GM19043 (cell line): ENCODE data around the gene S100A1.
"Not testable (repeated sequence)": the region's sequence is repeated elsewhere in the genome, so short reads cannot be mapped to it uniquely, and the experiment has no call there.

Source experiments
- ATAC-seq: cut with Tn5 transposase; IDR thresholded peaks from one replicate; pipeline ENCODE4 v1.9.1; 2021; ENCODE audit warnings: low read depth; ENCODE audit not compliant: unreplicated experiment

The S100A1 gene

DNA sequence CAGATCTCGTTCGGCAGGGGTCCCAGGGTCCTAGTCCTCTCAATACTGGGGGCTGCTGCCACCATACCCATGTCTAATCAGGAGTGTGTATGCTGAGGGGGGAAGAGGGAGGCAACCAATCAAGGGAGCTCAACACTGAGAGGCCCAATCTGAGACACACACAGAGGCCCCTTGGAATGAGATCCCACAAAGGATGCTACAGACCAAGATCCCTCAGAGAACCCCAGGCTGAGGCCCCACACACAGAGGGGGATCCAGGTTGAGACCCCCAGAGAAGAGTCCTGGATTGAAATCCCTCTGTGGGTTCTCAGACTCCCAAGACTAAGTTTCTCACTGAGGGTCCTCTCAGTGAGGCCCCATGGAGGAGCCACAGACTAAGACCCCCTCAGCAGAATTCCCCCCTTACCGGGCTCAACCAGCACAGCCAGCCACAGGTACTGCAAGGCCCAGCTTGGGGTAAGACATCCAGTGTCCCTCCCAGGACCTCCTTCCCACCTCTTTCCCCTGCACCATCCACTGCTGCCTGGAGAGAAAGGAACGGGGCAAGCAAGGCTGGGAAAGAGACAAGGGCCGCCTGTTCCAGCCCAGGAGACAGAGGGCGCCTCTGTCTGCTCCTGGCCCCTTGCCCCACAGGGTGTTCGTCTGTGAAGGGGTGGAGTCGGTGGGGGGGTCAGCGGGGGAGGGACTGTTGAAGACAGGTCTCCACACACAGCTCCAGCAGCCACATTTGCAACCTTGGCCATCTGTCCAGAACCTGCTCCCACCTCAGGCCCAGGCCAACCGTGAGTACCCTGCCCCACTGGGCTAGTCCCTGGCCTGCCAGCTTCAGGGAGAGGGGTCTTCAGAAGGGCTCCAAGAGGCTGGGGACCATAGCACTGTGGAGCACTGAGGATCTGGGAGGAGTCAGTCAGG lies at the start of gene S100A1:
S100A1 (plus strand) TSS at position 720 of the 912 bp plus-strand sequence. CDS start 2,088 bp downstream, outside the sequence.
- no peak for ATAC-seq

DNA sequence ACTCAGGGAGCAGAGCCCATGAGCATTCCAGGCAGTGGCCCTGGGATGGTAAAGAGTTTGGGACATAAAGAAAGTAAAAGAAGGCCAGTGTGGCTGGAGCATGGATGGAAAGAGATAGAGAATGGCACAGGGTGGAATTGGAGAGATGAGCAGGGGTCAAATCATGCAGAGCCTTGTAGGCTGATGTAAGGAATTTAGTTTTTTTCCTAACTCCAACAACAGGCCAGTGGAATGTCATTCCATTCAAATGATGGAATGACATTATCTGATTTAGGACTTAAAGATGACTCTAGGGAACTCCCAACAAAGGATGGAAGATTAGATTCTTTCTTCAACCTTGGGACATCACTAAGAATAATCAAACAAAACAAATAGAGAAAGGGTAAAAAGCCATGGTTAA lies 49.7 kb upstream of the S100A1 start:
- no peak for ATAC-seq

DNA sequence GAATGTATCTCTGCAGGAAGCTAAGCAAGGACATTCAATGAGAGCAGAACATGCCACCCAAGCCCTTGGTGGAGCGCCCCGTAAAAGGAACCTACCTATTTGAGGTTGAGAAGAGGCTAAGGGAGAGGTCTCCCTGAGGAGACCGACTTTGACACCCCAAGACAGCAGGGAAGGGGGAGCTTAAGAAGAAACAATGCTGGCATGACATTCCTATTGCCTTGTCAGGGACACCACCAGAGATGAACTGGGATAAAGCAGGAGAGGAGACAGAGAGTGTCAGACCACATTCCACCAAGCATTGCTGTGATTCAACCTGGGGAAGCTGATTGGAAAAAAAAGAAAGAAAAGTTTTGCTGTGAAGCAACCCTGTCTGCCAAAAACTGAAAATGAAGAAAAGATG lies 49.3 kb upstream of the S100A1 start:
- ATAC-seq = no peak

DNA sequence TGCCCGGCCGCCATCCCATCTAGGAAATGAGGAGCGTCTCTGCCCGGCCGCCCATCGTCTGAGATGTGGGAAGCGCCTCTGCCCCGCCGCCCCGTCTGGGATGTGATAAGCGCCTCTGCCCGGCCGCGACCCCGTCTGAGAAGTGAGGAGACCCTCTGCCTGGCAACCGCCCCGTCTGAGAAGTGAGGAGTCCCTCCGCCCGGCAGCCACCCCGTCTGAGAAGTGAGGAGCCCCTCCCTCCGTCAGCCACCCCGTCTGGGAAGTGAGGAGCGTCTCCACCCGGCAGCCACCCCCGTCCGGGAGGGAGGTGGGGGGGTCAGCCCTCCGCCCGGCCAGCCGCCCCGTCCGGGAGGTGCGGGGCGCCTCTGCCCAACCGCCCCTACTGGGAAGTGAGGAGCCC lies 45.4 kb upstream of the S100A1 start:
- not testable (repeated sequence) for ATAC-seq

DNA sequence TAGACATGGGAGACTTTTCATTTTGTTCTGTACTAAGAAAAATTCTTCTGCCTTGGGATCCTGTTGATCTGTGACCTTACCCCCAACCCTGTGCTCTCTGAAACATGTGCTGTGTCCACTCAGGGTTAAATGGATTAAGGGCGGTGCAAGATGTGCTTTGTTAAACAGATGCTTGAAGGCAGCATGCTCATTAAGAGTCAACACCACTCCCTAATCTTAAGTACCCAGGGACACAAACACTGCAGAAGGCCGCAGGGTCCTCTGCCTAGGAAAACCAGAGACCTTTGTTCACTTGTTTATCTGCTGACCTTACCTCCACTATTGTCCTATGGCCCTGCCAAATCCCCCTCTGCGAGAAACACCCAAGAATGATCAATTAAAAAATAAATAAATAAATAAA lies 44.7 kb upstream of the S100A1 start:
- not testable (repeated sequence) for ATAC-seq

DNA sequence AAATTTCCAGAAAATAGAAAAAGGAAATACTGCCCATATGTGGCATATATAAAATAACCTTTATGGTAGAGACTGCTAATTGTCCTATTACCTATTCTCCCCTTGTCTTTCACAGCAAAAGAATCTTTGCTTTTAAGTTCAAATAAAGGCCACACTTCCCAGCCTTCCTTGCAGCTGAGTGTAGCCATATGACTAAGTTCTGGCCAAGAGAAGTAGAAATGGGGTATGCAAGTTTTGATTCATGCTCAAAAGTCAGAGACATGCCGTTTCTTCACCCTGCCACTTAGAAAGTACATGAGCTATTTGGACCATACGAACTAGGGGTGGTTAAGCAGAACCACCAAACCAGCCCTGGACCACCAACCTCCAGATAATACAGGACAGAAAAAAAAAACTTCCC lies 44.3 kb upstream of the S100A1 start:
- ATAC-seq = no peak

DNA sequence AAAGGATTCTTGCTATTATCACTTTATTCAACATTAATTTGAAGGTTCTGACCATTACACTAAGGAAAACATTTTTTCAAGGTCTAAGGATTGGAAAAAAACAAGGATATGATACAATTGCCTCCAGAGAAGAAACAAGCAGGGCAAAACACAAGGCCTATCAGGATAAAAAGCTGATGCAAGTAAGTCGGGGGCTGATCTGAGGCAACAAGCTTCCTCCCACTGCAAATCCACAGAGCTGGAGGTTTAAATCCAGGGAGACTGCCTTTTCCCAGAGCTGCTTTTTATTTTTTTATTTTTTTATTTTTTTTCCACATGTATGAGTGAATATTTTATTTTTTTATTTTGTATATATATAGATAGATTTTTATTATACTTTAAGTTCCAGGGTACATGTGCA lies 43.2 kb upstream of the S100A1 start:
- ATAC-seq = no peak

DNA sequence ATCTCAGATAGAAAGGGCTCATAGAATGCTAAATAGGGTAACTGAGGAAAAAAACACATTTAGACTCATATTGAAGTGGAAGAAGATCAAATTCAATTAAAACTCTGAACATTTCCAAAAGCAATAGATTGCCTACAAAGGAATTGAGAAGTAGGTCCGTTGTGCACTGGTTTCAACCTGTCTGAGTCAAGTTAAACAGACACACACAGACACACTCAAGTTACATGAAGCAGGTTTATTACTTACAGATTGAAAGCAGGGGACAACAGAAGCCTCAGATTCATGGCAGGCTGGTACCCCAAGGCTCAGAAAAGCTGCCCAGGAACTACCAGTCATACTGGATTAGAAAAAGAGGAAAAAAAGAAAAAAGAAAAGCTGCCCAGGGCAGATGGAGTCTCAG lies 41.9 kb upstream of the S100A1 start:
- ATAC-seq = no peak

DNA sequence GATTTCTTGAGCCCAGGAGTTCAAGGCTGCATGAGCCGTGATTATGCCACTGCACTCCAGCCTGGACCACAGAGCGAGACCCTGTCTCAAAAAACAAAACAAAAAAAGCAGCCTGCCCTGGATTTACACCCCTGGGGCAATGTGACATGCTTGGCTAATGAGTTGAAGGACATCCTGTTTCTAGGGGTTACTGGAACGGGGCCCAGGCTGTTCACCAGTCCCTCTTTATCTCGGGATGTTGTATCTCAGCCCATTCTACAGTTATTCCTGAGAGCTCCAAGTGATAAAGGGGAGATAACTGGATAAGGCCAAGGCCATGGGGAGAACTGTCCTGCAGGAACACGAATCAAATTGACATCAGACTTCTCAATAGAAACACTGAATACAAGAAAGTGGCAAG lies 40.9 kb upstream of the S100A1 start:
- ATAC-seq = no peak

DNA sequence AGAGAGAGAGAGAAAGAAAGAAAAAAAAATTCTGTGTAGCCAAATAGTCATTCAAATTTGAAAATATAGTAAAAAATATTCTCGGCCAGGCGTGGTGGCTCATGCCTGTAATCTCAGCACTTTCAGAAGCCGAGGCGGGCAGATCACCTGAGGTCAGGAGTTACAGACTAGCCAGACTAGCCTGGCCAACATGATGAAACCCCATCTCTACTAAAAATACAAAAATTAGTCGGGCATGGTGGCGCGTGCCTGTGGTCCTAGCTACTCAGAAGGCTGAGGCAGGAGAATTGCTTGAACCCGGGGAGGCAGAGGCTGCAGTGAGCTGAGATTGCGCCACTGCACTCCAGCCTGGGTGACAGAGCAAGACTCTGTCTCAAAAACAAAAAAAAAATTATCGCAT lies 40.2 kb upstream of the S100A1 start:
- not testable (repeated sequence) for ATAC-seq

DNA sequence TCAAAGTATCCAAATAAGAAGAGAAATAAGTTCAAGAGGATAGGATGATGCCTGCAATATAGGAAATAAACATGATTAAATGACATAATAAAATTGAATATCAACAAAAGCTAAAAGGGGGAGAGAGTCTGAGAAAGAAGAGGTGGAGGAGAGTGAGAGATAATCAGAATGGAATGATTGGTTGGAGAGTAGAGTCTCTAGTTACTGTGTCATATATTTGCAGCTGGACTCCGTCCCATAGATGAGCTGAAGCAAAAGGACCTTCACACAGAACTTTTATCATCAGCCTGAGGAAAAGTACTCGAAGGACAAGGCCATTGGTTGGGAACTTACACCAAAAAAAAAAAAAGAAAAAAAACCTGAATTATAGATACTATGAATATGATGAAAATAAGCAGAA lies 39.8 kb upstream of the S100A1 start:
- no peak for ATAC-seq

DNA sequence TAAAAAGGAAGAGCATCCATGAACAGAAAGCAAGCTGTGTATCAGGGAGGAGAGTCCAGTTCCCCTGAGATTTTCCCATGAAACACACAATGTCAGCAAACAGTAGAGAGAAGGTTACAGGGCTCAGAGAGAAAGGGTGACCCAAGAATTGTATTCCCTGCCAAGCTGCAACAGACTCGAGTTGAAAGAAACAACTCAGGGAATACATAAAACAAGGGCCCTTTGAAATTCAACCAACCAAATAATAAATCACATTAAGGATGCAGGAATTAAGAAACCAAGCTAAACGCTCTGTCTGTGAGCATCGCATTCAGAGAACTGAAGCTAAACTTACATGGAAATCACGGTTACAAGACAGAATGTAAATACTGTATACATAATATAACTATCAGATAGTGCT lies 35.5 kb upstream of the S100A1 start:
- no peak for ATAC-seq

DNA sequence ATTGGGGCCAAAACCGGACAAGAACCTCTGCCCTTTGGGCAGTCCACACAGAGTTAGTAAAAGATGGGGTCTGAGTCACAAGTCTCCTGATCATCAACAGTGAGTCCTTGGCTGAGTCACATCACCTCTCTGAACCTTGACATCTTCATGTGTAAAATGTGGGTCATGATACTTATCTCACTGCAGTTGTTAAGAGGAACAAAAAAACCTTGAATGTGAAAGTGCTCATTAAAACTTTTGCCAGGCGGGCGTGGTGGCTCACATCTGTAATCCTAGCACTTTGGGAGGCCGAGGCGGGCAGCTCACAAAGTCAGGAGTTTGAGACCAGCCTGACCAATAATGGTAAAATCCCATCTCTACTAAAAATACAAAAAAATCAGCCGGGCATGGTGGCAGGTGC lies 31.0 kb upstream of the S100A1 start:
- ATAC-seq = no peak

DNA sequence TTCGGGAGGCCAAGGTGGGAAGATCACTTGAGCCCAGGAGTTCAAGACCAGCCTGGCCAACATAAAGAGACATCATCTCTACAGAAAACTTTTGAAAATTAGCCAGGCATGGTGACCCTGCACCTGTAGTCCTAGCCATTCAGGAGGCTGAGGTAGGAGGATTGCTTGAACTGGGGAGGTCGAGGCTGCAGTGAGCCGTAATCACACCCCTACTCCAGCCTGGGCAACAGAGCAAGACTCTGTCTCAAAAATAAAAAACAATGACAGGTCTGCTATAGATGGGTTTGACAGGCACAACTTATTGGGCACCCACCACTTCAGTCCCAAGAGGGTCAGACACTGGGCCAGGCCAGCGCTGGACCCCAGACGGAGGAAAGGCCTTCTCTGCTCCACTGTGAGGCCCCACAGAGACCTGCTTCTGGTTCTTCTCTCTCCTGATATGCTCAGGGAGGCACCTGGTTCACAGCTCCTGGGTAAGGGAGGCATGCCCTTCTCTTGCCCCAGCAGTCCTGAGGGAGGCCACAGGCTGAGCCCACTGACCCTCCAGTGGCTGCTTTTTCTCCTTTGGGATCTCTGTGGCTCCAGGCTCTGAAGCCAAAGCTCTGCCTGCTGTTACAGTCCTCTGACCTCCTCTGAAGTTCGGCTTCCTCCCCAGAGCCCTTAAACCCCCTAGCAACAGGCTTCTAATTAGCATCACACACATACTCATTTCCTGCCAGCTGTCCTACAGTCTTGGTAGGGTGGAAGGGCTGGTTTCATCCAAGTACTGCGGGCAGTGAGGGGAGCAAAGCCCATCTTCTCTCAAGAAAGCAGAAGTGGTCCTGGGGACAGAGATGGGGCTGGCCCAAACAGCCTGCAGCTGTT lies 29.7 kb upstream of the S100A1 start:
- ATAC-seq = peak; percentile 99

DNA sequence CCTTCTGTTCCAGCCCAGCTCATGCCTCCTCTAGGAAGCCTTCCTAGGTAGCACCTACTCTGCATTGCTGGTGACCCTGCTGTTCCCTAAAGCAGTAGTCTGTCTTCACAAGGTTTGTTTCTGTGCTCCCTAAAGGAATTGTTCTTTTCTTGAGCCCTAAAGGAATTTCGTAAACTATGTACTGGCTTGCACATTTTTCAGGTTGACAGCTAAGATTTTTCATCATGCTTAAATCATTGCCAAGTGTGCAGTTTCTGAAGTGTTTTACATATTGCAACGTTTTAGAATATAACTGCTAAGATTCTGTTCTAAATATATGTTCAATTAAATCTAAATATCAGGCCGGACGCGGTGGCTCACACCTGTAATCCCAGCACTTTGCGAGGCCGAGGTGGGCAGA lies 28.4 kb upstream of the S100A1 start:
- no peak for ATAC-seq

DNA sequence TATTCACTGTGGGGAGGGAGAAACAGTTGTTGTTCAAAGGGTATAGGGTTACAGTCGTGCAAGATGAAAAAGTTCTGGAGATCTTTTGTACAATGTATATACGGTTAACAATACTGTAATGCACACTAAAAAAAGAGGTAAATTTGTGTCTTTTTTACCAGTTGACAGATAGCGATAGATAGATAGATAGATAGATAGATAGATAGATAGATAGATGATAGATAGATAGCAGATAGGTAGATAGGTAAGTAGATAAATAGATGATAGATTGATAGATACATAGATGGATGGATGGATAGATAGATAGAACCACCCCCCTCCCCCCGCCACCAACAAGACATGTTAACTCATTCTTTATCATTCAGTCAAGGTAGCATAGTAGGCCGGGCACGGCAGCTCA lies 25.5 kb upstream of the S100A1 start:
- no peak for ATAC-seq

DNA sequence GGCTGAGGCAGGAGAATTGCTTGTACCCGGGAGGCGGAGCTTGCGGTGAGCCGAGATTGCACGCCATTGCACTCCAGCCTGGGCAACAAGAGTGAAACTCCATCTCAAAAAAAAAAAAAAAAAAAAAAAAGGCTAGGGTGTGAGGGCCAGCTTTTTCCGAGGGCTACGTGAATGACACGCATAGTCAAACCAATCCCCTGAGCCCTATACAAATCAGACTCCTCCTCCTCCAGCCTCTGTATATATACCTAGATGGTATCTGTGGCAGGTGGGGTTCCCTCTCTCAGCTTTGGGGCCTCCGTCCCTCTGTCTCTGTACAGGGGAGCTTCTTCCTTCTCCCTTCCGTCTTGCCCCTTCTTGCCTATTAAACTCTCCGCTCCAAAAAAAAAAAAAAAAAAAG lies 22.0 kb upstream of the S100A1 start:
- ATAC-seq = no peak

DNA sequence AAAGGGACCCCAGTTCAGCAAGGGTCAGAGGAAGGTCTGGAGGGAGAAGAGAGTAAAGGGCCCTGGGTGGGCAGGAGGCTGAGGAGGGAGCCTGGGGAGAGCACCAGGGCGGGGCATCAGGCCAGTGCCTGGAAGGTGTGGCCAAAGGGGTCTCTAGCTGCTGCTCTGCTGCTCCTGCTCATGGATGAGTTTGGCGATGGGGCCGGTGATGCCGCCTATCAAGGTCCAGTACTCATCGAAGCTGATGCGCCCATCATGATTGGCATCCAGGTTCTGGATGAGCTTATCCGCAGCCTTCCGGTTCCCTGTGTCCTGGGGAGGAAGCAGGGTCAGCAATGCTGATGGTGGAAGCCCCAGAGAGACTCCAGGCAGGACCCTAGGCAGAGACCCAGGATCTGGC lies 20.9 kb upstream of the S100A1 start:
- no peak for ATAC-seq

DNA sequence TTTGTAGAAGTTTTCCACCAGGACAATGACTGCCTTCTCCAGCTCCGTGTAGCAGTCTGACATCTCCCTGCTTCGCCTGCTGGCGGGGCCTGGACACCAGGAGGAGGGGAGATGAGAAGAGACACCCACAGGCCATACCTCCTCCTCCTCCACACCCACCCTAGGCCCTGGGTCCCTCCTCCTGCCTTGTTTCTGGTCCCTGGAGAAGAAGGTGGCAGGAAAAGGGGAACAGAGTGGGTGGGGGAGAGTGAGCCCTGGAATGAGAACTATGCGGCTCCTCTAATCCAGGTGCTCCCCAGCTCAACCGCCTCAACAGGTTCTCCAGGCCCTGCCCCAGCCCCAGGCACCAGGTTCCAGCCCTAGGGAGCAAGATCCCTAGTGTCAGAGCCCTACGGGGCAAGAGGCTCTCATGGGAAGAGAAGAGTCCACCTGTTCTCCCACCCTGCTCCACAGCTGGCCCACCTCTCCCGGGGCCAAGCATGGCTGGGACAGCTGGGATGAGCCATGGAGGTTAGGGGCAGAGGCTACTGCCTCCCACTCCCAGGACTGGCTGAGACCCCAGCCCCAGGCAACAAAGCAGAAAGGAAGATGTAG lies 20.0 kb upstream of the S100A1 start:
- ATAC-seq = no peak

DNA sequence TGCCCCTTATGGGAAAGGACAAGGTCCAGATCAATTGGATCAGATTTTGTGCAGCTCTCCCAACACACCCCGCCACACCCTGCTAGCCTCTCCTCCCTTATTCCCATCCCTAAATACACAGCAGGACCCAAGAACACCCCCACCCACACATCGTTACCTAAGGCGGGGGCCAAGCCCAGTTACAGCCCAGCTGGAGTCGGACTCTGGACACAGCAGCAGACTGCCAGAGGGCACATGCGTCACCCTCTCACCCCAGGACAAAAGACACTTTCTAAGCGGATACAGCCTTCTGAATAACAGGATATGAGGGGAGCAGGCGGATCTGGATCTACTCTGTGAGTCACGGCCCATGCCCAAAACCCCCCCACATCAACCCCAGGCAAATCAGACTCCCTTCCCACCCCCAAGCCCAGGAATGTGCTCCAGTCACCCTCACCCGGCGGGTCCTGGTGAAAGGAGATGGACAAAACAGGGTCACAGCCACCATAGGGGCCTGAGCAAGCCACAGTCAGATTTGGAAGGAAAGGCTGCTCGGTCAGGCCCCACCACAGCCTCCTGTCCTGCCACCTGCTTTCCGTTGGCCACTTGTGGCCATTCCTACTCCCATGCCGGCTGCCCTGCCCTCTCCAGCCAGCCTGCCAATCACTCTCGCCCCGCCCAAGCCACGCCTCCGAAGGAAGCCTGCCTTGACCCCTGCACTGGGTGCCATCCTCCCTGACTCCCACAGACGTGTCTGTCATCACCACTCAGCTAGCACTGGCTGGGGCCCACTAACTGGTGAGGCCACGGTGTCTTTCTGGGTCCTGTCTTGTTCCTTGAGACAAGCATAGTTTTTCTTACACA lies 19.3 kb upstream of the S100A1 start:
- ATAC-seq = no peak

DNA sequence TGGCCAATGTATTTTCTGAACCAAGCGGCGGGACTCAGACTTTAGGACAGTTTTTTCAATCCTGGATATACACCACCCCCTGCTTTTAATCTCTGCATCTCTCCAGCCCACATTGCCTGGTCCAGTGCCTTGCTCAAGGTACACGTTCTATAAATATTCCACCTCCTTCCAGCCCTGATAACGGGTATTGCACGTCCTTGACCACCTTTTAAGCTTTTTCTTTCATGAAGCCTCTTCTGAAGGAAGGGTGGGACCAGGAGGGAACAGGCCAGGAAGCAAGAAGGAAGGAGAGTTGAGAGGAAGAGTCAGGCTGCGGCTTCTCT lies 18.7 kb upstream of the S100A1 start:
- no peak for ATAC-seq
